HG02642 (cell line): ENCODE measurements around the gene TMEM9.
A peak's percentile ranks its signal among the peaks of the same experiment; 100 is the strongest.
"Not testable (repeated sequence)": the region's sequence is repeated elsewhere in the genome, so short reads cannot be mapped to it uniquely, and the experiment has no call there.

Experiments used
- ATAC-seq: cut with Tn5 transposase; IDR thresholded peaks from one replicate; pipeline ENCODE4 v1.9.1; 2021; ENCODE audit warnings: mild to moderate bottlenecking; ENCODE audit not compliant: unreplicated experiment, poor library complexity

Gene TMEM9

GRCh38 chr1:201175820-201176500 lies 21.7 kb upstream of the TMEM9 start:
- ATAC-seq = no peak

DNA sequence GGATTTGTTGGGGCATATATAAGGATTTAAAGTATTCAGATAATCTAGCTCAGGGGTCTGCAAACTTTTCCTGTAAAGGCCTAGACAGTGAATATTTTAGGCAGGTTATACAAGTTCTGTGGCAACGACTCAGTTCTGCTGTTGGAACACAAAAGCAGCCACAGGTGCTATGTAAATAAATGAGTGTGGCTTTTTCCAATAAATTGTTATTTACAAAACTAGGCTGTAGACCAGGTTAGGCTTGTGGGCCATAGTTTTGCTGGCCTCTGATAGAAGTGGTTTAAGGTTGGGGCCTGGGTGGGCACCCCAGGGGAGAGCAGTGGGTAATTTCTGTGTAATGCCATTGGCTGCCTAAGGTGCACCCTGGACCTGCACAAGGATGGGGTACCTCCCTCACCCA lies 19.5 kb upstream of the TMEM9 start:
- no peak for ATAC-seq

GRCh38 chr1:201172999-201173610 lies 18.8 kb upstream of the TMEM9 start:
- ATAC-seq = no peak

- ATAC-seq = no peak
Measured at GRCh38 chr1:201172326-201172725, 18.1 kb upstream of the TMEM9 start.

DNA sequence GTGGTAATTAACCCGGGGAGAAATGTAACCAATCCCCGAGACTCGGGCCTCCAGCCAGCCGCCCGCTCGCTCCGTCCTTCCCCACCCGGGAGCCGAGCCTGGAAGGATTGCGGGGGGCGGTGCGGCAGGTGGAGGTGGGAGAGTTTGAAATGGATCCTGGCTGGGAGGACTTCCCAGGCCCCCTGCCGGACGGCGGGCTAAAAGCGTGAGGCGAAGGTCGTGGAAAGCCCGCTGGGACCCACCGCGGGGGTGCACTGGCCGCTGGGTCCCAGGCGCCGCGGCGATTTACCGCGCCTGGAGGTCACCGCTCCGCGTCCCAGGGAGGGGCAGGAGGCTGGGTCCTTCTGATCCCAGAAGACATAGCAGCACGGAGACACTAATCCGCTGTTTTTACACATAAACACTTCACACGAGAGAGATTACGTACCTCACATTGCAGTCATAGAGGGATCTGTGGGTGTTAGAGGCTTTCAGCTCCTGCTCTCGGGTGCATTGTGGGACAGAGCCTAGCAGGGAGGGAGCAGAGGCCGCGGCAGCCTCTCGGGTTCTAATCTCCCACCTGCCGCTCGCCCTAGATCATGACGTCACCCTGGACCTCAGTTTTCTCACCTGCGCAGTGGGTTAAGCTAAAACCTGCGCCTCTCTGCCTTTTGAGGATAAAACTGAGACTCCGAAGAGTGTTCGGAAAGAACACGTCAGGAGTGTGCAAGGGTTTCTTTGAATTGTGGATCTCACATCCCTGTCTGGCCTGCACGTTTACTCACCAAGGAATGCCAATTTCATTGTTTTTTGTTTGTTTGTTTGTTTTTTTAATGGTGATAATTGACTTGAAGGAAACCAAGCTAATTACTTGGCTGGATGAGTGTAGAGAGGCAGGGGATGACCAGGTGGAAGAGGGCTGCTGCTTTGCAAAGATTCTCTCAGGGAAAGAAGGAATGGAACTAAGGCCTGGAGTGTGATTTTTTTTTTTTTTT lies 17.1 kb upstream of the TMEM9 start:
- peak; percentile 40 for ATAC-seq

GRCh38 chr1:201170533-201171062 lies 16.3 kb upstream of the TMEM9 start:
- ATAC-seq = peak; percentile 98

DNA sequence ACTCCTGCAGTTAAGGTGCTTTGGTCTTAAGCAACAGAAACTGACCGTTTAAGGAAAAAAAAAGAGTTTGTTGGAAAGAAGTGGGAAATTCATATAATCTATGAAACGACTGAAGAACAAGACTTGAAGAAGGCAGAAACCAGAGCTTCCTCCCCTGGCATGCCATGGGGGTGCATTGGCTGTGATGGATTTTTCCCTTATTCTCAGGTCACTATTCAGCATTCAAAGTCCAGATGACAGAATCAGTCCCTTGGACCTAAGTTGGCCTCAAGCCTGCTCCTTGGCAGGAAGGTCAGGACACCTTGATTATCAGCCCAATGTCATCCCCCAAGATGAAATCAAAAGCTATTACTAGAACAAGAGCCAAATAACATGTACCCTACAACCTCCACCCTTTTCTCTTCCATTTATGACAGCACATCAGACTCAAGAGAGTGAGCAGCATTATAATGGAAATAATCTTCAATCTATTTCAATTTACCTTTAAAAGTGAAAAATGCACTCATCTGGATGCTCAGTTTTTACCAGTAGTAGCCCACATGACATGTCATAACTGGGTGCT lies 15.8 kb upstream of the TMEM9 start:
- no peak for ATAC-seq

DNA sequence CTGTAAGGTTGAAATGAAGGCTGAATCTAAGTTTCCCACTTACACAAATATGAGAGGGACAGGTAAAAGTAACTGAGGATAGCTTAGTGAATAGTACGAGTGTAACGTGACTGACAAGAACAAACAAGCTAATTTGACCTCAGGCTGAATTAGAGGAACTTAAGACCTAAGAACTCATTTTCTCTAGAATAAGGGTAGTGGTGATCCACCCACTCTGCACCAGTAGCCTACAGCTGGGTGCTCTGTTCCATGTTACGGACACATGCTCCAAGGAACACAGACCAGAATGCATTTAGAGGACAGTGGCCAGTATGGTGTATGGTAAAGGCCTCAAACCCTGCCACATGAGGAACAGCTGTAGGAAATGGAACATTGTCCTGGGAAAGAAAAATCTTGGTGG lies 14.9 kb upstream of the TMEM9 start:
- ATAC-seq = no peak

DNA sequence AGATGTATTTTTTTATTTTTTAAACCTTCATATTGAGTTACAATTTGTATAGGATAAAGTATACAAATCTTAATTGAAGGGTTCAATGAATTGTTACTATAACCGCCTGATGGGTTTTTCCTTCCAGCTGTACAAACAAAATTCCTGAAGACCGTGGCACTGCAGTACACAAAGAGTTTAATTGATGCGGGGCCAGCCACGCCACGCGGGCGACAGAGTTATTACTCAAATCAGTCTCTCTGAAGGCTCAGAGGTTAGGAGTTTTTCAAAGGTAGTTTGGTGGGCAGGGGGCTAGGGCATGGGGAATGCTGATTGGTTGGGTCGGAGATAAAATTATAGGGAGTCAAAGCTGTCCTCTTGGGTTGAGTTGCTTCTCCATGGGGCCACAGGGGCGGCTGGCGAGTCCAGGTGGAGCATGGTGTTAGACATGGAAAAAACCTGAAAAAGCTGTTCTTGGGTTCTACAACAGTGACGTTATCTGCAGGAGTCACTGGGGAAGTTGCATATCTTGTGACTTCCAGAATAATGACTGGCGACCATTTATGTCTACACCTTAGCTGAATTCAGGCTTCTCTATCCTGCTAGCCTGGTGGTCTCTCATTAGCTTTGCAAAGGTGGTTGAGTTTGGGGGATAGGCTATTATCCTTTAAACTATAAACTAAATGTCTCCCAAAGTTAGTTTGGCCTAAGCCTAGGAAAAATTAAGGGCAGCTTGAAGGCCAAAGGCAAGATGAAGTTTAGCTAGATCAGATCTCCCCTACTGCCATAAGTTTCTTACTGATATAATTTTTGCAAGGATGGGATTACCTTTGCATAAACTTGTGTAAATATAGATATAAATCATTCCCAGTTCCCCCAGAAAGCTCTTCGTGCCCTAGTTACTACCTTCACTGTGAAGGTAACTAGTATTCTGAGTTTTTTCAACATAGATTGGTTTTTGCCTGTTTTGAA lies 13.0 kb upstream of the TMEM9 start:
- ATAC-seq = no peak

- ATAC-seq = no peak
Measured at GRCh38 chr1:201164645-201165044, 10.4 kb upstream of the TMEM9 start.

GRCh38 chr1:201163707-201164106 lies 9.4 kb upstream of the TMEM9 start:
- ATAC-seq = no peak

DNA sequence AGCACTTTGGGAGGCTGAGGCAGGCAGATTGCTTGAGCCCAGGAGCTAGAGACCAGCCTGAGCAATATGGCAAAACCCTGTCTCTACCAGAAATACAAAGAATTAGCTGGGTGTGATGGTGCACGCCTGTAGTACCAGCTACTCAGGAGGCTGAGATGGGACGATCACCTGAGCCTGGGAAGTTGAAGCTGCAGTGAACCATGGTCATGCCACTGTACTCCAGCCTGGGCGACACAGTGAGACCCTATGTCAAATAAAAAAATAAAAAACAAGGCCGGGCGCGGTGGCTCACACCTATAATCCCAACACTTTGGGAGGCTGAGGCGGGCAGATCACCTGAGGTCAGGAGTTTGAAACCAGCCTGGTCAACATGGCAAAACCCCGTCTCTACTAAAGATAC lies 8.8 kb upstream of the TMEM9 start:
- not testable (repeated sequence) for ATAC-seq

DNA sequence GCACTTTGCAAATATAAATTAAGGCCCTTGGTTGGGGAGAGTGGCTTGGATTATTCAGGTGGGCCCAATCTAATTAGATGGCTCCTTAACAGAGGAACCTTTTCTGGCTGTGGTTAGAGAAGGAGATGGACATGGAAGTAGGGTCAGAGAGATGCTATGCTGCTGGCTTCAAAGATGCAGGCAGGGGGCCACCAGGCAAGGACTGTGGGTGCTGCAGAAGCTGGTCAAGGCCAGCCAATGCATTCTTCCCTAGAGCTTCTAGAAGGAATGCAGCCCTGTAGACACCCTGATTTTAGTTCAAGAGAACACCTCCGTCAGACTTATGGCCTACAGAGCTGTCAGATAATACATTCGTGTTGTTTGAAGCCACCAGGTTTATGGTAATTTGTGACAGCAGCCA lies 3.7 kb upstream of the TMEM9 start:
- no peak for ATAC-seq

- ATAC-seq = no peak
Measured at GRCh38 chr1:201156819-201157218, 2.5 kb upstream of the TMEM9 start.

- ATAC-seq = no peak
Measured at GRCh38 chr1:201156346-201156745, 2.1 kb upstream of the TMEM9 start.

DNA sequence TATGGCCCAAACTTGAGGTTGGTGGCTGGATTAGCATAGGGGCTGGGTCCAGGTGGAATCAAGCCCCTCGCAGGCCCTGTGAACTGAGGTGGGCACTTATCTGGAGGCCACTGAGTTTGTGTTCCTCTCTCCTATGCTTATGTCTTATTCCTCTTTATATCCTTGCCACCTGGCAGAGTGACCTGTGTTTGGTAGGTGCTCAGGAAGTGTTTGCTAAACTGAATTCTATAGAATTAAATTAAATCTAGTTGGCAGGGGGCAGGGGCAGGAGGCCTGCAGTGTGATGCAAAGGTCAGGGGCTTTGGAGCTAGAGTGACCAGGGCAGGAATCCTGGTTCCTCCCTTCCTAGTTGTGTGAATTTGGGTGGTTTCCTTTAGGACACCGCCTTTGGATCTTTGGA lies 1.1 kb upstream of the TMEM9 start:
- ATAC-seq = no peak

DNA sequence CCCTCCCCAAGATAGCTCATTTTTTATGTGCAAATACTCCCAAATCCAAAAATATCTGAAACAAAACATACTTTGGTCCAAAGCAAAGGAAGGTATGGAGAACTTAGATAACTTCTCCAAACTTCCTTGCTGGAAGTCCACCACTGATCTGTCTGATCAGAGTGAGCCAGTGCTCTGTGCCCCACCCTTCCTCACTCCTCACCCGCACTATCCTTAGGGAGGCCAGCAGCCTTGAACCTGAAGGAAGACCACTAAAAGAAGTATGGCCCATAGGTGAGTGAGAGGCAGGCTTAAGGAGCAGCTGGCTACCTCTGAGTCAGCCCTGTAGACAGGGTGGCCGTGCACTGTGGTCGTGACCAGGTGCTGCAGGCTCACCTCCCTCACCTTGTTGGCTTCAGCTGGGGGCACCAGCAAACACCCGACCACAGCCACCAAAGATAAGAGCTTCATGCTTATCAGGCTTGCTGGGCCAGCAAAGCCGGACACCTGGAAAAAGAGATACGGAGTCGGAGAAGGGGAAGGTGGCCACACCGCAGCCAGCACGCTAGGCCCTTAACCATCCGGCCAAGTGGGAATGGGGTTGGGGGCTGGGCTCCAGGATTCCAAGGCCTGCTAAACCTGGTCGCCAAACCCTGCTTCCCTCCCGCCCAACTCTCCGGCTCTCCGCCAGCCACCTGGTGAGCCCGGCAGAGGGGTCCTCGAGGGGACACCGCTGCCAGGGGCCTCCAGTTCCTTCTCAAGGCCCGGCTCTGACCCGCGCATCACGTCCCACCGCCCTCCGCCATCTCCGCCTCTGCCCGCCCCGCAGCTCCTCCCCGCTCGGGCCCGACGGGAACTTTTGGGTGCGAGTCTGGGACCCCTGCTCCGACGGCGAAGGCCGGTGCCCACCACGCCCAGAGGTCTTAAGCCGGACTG lies 543 bp downstream of the TMEM9 start:
- ATAC-seq = peak; percentile 84

DNA sequence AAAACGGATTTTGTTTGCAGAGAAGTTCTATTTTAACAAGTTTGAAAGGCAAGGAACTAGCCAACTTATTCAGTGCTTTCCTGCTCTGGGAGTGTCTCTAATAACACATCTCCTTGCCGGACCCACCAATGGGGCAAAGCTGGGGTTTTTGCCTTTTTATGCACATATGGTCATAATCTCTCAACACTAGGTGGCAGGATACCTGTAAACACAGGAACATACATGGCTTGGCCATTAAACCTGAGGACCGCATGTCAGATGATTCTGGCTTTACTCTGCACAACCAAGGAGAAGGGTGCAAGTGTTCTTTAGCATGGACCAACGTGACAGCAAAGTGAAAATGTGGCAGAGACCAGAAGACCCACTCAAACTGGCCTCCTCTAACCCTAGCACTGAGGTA lies 4.9 kb downstream of the TMEM9 start:
- no peak for ATAC-seq
